NCI-H345 (cell line): ENCODE data around the gene SERTAD1.

Experiments
- DNase-seq: peaks from one replicate; lab custom pipeline; 2025; lab: John Stamatoyannopoulos, UW

Gene SERTAD1

GRCh38 chr19:40376286-40376862 lies 49.4 kb downstream of the SERTAD1 start:
- no peak for DNase-seq

GRCh38 chr19:40374084-40374483 lies 51.7 kb downstream of the SERTAD1 start:
- DNase-seq = no peak

GRCh38 chr19:40371802-40372122 lies 54.0 kb downstream of the SERTAD1 start:
- DNase-seq = no peak
